PC-9 (cell line): Measurements from ENCODE around the gene TAF11. TPM values are rescaled to one million over a fixed set of nuclear protein-coding genes. Genes with fewer than 3 reads are reported as not detected.

Source experiments
- BruUV-seq: library from RNA; stranded (reverse); fragments of 400-500 nt; replicated peaks from 2 replicates; lab custom pipeline; 2021; lab: Mats Ljungman, UMichigan
- CTCF ChIA-PET: fragments of 300-600 bp; sonication (Branson Sonifier 250); formaldehyde crosslinking; loops from one replicate; lab custom pipeline; 2022; ENCODE audit warnings: antibody characterized with exemption; lab: Charles Lee
- POLR2A ChIA-PET: fragments of 300-600 bp; sonication (Branson Sonifier 250); formaldehyde crosslinking; loops from one replicate; lab custom pipeline; 2022; ENCODE audit warnings: antibody characterized with exemption; ENCODE audit not compliant: unreplicated experiment; lab: Charles Lee
- DNase-seq, 2 experiments: peaks; one replicate each; pipeline versions ENCODE4 v3.0.0 to v3.0.0-alpha.2; 2015 to 2022; ENCODE audit warnings: mixed read lengths in 1 of 2
- H2AFZ ChIP-seq: fragments of 200-600 bp; sonication (generic); 2 replicates; pipeline ENCODE4 v1.8.1; 2017; ENCODE audit warnings: antibody characterized with exemption
- H3F3A ChIP-seq: fragments of 200-600 bp; sonication (generic); 2 replicates; pipeline ENCODE4 v1.8.1; 2017; ENCODE audit warnings: antibody characterized with exemption, mild to moderate bottlenecking, low read depth; ENCODE audit not compliant: insufficient read depth
- H3K27ac ChIP-seq: fragments of 200-600 bp; sonication (generic); 2 replicates; pipeline ENCODE4 v1.6.1; 2016; ENCODE audit warnings: mixed run types
- H3K27me3 ChIP-seq: fragments of 200-600 bp; sonication (generic); 2 replicates; pipeline ENCODE4 v1.6.1; 2016; ENCODE audit warnings: low read depth, mixed run types; ENCODE audit not compliant: insufficient read depth
- H3K36me3 ChIP-seq: fragments of 200-600 bp; sonication (generic); 2 replicates; pipeline ENCODE4 v1.6.1; 2016; ENCODE audit warnings: low read depth, mixed run types
- H3K4me1 ChIP-seq: fragments of 200-600 bp; sonication (generic); replicated peaks from 2 replicates; pipeline ENCODE4 v1.6.1; 2016; ENCODE audit warnings: mixed run types; ENCODE audit not compliant: insufficient read depth
- H3K4me2 ChIP-seq: fragments of 200-600 bp; sonication (generic); 2 replicates; pipeline ENCODE4 v1.6.1; 2017; ENCODE audit warnings: mixed run types
- H3K4me3 ChIP-seq: fragments of 200-600 bp; sonication (generic); 2 replicates; pipeline ENCODE4 v1.6.1; 2016; ENCODE audit warnings: mixed run types
- H3K79me2 ChIP-seq: fragments of 200-600 bp; sonication (generic); 2 replicates; pipeline ENCODE4 v1.6.1; 2017; ENCODE audit warnings: low read depth, mixed run types
- H3K9me2 ChIP-seq: fragments of 200-600 bp; sonication (generic); 2 replicates; pipeline ENCODE4 v1.8.1; 2017; ENCODE audit warnings: mild to moderate bottlenecking; ENCODE audit not compliant: insufficient read depth
- H3K9me3 ChIP-seq: fragments of 200-600 bp; sonication (generic); 2 replicates; pipeline ENCODE4 v1.8.1; 2016; ENCODE audit warnings: low read depth; ENCODE audit not compliant: insufficient read depth
- H4K20me1 ChIP-seq: fragments of 200-600 bp; sonication (generic); 2 replicates; pipeline ENCODE4 v1.8.1; 2017; ENCODE audit not compliant: insufficient read depth
- EZH2 ChIP-seq: fragments of 200-600 bp; sonication (generic); IDR thresholded peaks from 2 replicates; pipeline ENCODE4 v1.8.0; 2017; ENCODE audit warnings: antibody characterized with exemption, low read depth
- intact Hi-C: fragments of 100-400 bp; cut with micrococcal nuclease; formaldehyde crosslinking; loops from one replicate; pipeline ENCODE4 v1.10.0; 2022; ENCODE audit not compliant: unreplicated experiment
- total RNA-seq: library from RNA; stranded (reverse); gene quantifications from 2 replicates; pipeline ENCODE4 v1.2.3, GENCODE V29; 2021
- TF ChIP-seq, protein P1 (sequence below): fragments of 200-600 bp; sonication (generic); conservative IDR thresholded peaks from 2 replicates; pipeline ENCODE4 v1.6.1; 2017; ENCODE audit warnings: mixed run types, antibody characterized with exemption, mild to moderate bottlenecking, moderate library complexity

The TAF11 gene
- total RNA-seq, 1 experiment from 2014 or later: 27.2 TPM

GRCh38 chr6:34930221-34930620, 42.4 kb upstream of the TAF11 start:
- no TSS peak for BruUV-seq
- peaks cover 22% of the 10 kb centered on the region for H4K20me1 ChIP-seq
- TF ChIP-seq, protein P1, sequence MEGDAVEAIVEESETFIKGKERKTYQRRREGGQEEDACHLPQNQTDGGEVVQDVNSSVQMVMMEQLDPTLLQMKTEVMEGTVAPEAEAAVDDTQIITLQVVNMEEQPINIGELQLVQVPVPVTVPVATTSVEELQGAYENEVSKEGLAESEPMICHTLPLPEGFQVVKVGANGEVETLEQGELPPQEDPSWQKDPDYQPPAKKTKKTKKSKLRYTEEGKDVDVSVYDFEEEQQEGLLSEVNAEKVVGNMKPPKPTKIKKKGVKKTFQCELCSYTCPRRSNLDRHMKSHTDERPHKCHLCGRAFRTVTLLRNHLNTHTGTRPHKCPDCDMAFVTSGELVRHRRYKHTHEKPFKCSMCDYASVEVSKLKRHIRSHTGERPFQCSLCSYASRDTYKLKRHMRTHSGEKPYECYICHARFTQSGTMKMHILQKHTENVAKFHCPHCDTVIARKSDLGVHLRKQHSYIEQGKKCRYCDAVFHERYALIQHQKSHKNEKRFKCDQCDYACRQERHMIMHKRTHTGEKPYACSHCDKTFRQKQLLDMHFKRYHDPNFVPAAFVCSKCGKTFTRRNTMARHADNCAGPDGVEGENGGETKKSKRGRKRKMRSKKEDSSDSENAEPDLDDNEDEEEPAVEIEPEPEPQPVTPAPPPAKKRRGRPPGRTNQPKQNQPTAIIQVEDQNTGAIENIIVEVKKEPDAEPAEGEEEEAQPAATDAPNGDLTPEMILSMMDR: no peak
- TF ChIP-seq EZH2: no peak
- no peaks in the 10 kb centered on the region for H3F3A ChIP-seq
- no peaks in the 10 kb centered on the region for H3K27me3 ChIP-seq
- no peak for DNase-seq
- H3K9me2 ChIP-seq: no peaks in the 10 kb centered on the region
- ChIA-PET CTCF (no interaction called here), POLR2A (no interaction called here)
- 0 out of 2 replicates have a peak, but pooled peaks cover 7% of the 10 kb centered on the region for H3K4me1 ChIP-seq
- intact Hi-C loops: no loop called here
- peaks cover 34% of the 10 kb centered on the region; the same call in 1 of the 2 replicates for H3K79me2 ChIP-seq
- H3K9me3 ChIP-seq: no peaks in the 10 kb centered on the region
- no peak overlapping the region for H3K4me3 ChIP-seq
- no peak overlapping the region for H3K4me2 ChIP-seq
- H3K27ac ChIP-seq: no peak overlapping the region
- H2AFZ ChIP-seq: no peak overlapping the region
- peaks cover 5% of the 10 kb centered on the region; the same call in 1 of the 2 replicates for H3K36me3 ChIP-seq

- no peaks in the 10 kb centered on the region for H3F3A ChIP-seq
- no peaks in the 10 kb centered on the region for H3K27me3 ChIP-seq
- H3K36me3 ChIP-seq: peaks cover 5% of the 10 kb centered on the region; the same call in 1 of the 2 replicates
- 0 out of 2 replicates have a peak, but pooled peaks cover 7% of the 10 kb centered on the region for H3K4me1 ChIP-seq
- H3K27ac ChIP-seq: no peak overlapping the region
- CTCF ChIA-PET: no interaction called here
- H3K9me2 ChIP-seq: no peaks in the 10 kb centered on the region
- intact Hi-C loops: no loop called here
- no peak overlapping the region for H2AFZ ChIP-seq
- no peaks in the 10 kb centered on the region for H3K9me3 ChIP-seq
- H3K4me3 ChIP-seq: no peak overlapping the region
- H3K4me2 ChIP-seq: no peak overlapping the region
- TF ChIP-seq EZH2: no peak
- TF ChIP-seq, protein P1: no peak
- POLR2A ChIA-PET: no interaction called here
- no peak for DNase-seq
- peaks cover 27% of the 10 kb centered on the region; the same call in 1 of the 2 replicates for H3K79me2 ChIP-seq
- BruUV-seq: no TSS peak
- peaks cover 19% of the 10 kb centered on the region; the same call in 1 of the 2 replicates for H4K20me1 ChIP-seq
Observed at GRCh38 chr6:34929241-34929978, 41.6 kb upstream of the TAF11 start.

- H3K79me2 ChIP-seq: peaks cover 25% of the 10 kb centered on the region; the same call in 1 of the 2 replicates
- no peak overlapping the region for H2AFZ ChIP-seq
- ChIA-PET POLR2A (no interaction called here), CTCF (no interaction called here)
- H3F3A ChIP-seq: no peaks in the 10 kb centered on the region
- no peak overlapping the region for H3K4me2 ChIP-seq
- H3K9me3 ChIP-seq: no peaks in the 10 kb centered on the region
- no peak overlapping the region for H3K27ac ChIP-seq
- TF ChIP-seq EZH2: no peak
- TF ChIP-seq, protein P1: no peak
- no peak for DNase-seq
- H3K27me3 ChIP-seq: no peaks in the 10 kb centered on the region
- no peak overlapping the region for H3K4me3 ChIP-seq
- H3K4me1 ChIP-seq: 0 out of 2 replicates have a peak, but pooled peaks cover 7% of the 10 kb centered on the region
- no peaks in the 10 kb centered on the region for H3K9me2 ChIP-seq
- H4K20me1 ChIP-seq: peaks cover 19% of the 10 kb centered on the region; the same call in 1 of the 2 replicates
- intact Hi-C loops: no loop called here
- BruUV-seq: no TSS peak
- H3K36me3 ChIP-seq: peaks cover 5% of the 10 kb centered on the region; the same call in 1 of the 2 replicates
Observed at GRCh38 chr6:34928695-34929094, 40.9 kb upstream of the TAF11 start.
